GM10248 (cell line): Measurements from ENCODE around the gene SYNPR.

Experiments used
- CTCF ChIA-PET: fragments of 300-600 bp; sonication (Branson Sonifier 250); formaldehyde crosslinking; extraction: SDS; loops from one replicate; lab custom pipeline; 2021; ENCODE audit warnings: antibody characterized with exemption; lab: Yijun Ruan, JAX
- POLR2A ChIA-PET: fragments of 350-650 bp; sonication (Branson Sonifier 250); formaldehyde crosslinking; extraction: SDS; loops from one replicate; lab custom pipeline; 2020; ENCODE audit warnings: antibody characterized with exemption; lab: Yijun Ruan, JAX
- DNase-seq: peaks from one replicate; pipeline ENCODE4 v3.0.0; 2012; ENCODE audit errors: extremely low spot score
- CTCF ChIP-seq: IDR thresholded peaks from 2 replicates; pipeline ENCODE4 v1.5.1; 2012; ENCODE audit warnings: mild to moderate bottlenecking, low read depth; ENCODE audit errors: extremely low read depth, missing control alignments, control extremely low read depth

The SYNPR gene

GRCh38 chr3:63652066-63652725, 374.1 kb downstream of the SYNPR start, which contains the start of gene SNTN:
SNTN (plus strand) TSS chr3:63652675; CDS start chr3:63652688, 13 bp downstream.
- TF ChIP-seq CTCF = no peak
- CTCF ChIA-PET = no interaction called here
- POLR2A ChIA-PET = no interaction called here
- no peak for DNase-seq

- DNase-seq = no peak
- no peak for TF ChIP-seq CTCF
- ChIA-PET CTCF (no interaction called here), POLR2A (no interaction called here)
Measured at GRCh38 chr3:63654211-63654610, 376.1 kb downstream of the SYNPR start.

GRCh38 chr3:63654931-63655330, 376.8 kb downstream of the SYNPR start:
- ChIA-PET CTCF (no interaction called here), POLR2A (no interaction called here)
- DNase-seq = no peak
- no peak for TF ChIP-seq CTCF

- ChIA-PET POLR2A (no interaction called here), CTCF (no interaction called here)
- TF ChIP-seq CTCF = no peak
- DNase-seq = no peak
Measured at GRCh38 chr3:63655519-63655918, 377.4 kb downstream of the SYNPR start.

GRCh38 chr3:63656786-63657185, 378.7 kb downstream of the SYNPR start:
- no peak for TF ChIP-seq CTCF
- ChIA-PET POLR2A (no interaction called here), CTCF (no interaction called here)
- DNase-seq = no peak

GRCh38 chr3:63661242-63661641, 383.1 kb downstream of the SYNPR start:
- no peak for TF ChIP-seq CTCF
- CTCF ChIA-PET = interaction anchor here (1.2 kb wide), 1 partner anchor 157 kb away, joined by 4 read pairs; the partner anchor contains the start of gene C3orf49
- no peak for DNase-seq
- POLR2A ChIA-PET = no interaction called here
